GM18873 (cell line): ENCODE measurements around the gene COL6A3.
"Not testable (repeated sequence)": the region's sequence is repeated elsewhere in the genome, so short reads cannot be mapped to it uniquely, and the experiment has no call there.

Source experiments
- ATAC-seq: cut with Tn5 transposase; IDR thresholded peaks from one replicate; pipeline ENCODE4 v1.9.1; 2021; ENCODE audit warnings: mild to moderate bottlenecking, moderate library complexity, moderate number of reproducible peaks; ENCODE audit not compliant: unreplicated experiment, low FRiP score

Gene COL6A3

GRCh38 chr2:237320801-237321560 is 93.0 kb downstream of the COL6A3 start:
- no peak for ATAC-seq

- no peak for ATAC-seq
These were observed 94.1 kb downstream of the COL6A3 start for GRCh38 chr2:237319887-237320286.

DNA sequence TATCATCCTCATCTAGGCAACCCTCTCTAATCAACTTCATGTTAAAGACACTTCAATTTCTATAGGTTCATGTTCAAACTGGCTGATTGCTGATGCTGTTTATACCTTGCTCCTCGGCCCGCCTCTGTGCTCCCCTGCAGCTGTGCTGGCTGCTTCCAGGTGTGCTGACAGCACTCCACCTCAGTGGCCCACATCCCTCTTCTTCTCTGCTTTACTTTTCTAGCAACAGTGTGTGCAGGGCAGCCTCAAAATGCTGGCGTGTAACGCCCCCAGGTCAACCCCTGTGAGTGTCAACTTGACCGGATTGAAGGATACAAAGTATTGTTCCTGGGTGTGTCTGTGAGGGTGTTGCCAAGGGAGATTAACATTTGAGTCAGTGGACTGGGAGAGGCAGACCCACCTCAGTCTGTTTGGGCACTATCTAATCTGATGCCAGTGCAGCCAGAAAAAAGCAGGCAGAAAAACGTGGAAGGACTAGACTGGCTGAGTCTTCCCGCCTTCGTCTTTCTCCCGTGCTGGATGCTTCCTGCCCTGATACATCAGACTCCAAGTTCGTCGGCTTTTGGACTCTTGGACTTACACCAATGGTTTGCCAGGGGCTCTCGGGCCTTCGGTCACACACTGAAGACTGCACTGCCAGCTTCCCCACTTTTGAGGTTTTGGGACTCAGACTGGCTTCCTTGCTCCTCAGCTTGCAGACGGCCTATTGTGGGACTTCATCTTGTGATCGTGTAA is 94.7 kb downstream of the COL6A3 start:
- ATAC-seq = no peak

GRCh38 chr2:237316339-237316738 is 97.6 kb downstream of the COL6A3 start:
- ATAC-seq = no peak

DNA sequence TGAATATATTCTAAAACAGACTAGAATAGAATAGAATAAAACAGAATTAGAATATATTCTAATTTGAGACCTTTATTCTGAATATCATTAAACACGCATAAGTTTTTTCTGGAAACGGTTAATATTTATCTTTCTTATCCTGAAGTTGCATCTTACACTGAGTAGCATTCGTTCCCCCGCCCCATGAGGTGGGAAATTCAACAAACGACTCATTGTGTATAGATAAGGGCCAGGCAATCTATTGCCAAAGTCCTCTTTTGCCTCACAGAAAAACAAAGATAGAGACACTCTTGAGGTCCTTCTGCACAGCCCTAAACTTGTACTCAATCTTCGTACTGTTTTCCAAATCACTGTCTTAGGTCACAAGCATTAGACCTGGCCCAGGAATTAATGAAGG is 98.1 kb downstream of the COL6A3 start:
- ATAC-seq = no peak

DNA sequence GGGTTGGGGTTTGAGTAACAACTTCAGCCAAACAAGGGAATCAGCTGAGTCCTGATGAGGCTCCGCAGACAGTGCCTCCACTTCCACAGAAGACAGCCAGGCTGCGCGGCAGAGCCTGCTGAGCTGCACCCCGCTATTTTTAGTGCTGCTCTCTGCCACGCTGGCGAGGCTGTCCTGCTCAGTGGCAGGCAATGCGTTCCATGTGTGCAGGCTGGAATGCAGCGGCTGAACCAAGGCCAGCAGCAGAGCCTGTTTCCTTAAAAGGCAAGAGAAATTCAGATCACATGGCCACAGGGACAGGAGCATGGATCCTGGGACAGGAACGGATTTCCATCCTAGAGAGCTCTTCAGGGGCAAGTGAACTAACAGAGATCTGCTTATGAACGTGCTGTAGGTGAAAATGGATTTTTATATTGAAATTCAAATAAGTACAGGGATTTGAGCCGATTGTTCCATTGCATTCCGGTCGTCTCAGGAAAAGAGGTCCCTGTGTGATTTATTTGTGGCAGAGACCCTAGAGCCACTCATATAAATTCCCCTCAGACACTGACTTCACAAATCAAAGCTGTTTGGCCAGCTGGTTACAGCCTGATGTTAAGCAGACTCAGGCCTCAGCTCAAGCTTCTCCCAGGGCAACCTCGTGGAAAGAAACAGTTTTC is 98.7 kb downstream of the COL6A3 start:
- no peak for ATAC-seq

GRCh38 chr2:237314681-237315080 is 99.3 kb downstream of the COL6A3 start:
- no peak for ATAC-seq

DNA sequence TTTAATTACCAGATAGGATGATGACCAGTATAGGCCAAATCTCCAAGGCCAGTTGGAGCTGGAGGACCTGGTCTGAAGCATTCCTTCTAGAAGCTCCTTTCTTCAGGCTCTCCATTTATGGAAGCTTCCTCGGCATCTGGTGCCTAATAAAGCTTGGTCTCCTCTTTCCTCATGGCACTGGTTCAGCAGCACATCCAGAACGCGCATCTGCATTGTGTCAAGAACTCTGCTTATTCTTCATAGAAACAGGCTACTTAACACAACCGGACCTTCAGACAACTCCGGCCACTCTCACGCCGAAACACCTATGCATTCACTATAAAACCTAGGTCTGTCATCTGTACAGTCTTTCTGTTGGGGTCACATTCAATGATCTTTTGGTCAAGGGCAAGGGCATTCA is 99.8 kb downstream of the COL6A3 start:
- ATAC-seq = no peak

- ATAC-seq = no peak
These were observed 101.8 kb downstream of the COL6A3 start for GRCh38 chr2:237312021-237312755.

- no peak for ATAC-seq
These were observed 103.3 kb downstream of the COL6A3 start for GRCh38 chr2:237310515-237311114.

DNA sequence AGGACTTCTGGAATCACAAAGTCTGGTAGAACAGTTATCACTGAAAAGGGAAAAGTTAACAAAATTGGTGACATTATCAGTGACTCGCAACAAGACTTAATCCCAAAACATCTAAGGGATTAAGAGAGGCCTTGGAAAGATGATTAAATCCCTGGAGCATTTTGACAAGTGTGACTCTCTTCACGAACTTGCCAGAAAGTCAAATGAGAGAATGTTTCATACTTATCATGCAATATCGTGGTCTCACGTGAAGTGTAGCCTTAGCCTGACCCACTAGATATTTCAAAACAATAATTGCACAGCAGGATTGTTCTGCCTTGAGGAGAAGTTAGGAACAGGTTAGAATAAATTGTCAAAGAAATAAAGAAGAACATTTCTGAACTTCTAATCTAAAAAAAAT is 104.5 kb downstream of the COL6A3 start:
- no peak for ATAC-seq

DNA sequence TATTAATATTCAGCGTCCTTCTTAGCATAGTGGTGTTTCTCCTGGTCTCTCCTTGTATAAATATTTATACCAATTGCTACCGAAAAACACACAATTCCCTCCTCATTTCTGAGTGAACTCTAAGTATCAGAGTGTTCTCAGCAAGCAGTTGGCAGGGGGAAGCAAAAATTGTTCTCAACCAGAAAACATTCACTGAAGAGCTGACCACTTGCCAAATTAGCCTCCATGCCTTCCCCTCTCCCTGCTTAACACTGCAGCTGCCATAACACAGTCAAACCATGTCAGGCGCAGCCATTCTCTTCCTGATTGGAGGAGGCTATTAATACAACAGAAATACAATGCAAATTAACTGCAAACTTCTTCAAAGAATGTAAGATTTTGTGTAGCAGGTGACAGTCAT is 105.0 kb downstream of the COL6A3 start:
- no peak for ATAC-seq

DNA sequence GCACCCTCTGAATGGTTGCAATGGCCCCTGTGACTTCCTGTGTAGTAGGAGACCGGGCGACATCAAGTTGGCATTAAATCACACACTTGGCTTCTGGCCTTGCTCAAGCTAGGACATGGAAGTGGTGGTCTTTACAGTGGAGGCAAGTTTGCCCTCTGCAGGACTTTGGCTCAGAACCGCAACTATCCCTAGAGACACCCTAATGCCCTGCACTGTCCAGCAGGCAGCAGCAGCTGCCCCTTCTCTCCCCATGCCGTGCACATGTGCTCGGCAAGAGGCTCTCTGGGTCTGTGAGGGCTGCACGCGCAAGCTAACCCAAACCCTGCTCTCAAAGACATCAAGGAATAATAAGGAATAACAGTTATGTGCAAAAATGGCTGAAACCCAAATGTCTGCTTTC is 106.5 kb downstream of the COL6A3 start:
- ATAC-seq = no peak

GRCh38 chr2:237306787-237307170 is 107.2 kb downstream of the COL6A3 start:
- ATAC-seq = no peak

DNA sequence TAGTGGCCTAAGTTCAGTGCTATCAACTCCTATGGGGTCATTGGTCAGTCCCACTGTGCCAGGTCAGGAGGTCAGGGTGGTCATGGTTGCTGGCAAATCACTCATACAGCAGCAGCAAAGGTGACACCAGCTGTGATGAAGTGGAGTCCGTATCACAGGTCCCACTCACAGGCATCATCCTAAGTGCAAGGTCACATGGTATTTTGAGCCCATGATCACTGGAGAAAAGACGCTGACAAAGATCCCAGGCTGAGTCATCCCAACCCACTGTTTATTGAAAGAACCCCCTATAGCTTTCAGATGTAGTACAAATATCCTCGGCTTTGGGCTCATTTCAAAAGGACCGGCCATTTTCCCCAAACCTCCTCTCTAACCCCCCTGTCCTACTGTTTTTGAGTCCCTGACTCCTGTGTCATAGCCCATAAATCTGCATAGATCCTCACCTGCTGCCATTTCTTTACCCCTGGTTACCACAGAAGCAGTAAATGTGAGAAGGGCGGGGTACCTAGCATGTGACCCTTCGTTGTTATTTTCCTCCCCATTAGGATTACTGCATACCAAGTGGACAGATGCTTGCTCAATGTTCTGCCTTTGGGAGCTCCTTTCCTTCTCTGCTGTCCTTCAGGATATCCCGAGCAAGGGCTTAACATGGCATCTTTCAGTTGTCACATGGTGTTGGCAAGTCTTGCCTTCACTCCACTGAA is 107.7 kb downstream of the COL6A3 start:
- no peak for ATAC-seq

DNA sequence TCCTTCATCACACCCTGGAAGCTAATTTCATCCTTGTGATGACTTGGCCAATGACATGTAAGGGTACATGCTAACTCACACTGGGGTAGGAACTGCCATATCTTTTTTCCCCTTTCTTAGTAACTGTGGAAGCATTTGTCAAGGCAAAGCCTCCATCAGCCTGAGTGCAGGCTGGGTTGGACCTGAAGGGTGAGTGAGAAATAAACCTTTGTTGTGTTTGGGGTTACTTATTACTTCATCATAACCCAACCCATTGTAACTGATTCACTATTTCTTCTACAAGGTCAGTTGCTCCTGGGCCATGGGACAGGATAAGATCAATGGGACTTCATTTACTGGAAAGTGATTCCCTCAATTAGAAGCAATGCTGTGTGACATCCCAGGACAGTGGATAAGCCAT is 108.4 kb downstream of the COL6A3 start:
- ATAC-seq = no peak

GRCh38 chr2:237304763-237305514 is 109.0 kb downstream of the COL6A3 start:
- ATAC-seq = no peak

DNA sequence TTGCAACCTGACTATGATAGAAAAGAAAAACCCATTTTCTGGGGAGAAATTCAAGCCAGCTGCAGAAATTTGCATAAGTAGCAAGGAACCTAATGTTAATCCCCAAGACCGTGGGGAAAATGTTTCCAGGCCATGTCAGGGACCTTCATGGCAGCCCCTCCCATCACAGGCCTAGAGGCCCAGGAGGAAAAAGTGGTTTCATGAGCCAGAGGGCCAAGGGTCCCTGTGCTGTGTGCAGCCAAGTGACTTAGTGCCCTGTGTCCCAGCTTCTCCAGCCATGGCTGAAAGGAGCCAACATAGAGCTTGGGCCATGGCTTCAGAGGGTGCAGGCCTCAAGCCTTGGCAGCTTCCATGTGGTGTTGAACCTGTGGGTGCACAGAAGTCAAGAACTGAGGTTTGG is 110.7 kb downstream of the COL6A3 start:
- not testable (repeated sequence) for ATAC-seq

GRCh38 chr2:237301595-237301994 is 112.4 kb downstream of the COL6A3 start:
- ATAC-seq = no peak
